HTERT RPE-1 (cell line): ENCODE data around the gene POMGNT2.

ENCODE experiments used
- in situ Hi-C: fragments of 300-500 bp; cut with MboI; formaldehyde crosslinking; loops from 4 replicates; pipeline ENCODE4 v1.14.3; 2020; ENCODE audit warnings: low sequenced_read_pairs

The POMGNT2 gene

DNA sequence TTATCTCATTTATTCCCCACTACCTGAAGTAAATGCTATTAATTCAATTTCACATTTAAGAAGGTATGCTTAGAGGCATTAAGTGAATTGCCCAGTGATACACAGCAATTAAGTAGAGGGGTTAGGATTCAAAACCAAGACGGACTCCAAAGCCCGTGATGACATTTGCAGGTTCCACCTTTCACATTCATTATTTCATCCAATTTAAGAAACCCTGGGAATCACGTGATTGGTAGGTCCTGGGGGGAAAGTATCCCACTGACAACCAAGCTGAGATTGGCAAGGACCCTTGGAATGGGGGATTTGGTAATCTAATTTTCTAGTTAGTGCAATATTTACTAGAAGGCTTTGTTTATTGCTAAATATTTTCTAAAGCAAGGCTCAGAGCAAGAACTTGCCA lies 1.8 kb downstream of the POMGNT2 start:
- in situ Hi-C loops, result no loop called here

DNA sequence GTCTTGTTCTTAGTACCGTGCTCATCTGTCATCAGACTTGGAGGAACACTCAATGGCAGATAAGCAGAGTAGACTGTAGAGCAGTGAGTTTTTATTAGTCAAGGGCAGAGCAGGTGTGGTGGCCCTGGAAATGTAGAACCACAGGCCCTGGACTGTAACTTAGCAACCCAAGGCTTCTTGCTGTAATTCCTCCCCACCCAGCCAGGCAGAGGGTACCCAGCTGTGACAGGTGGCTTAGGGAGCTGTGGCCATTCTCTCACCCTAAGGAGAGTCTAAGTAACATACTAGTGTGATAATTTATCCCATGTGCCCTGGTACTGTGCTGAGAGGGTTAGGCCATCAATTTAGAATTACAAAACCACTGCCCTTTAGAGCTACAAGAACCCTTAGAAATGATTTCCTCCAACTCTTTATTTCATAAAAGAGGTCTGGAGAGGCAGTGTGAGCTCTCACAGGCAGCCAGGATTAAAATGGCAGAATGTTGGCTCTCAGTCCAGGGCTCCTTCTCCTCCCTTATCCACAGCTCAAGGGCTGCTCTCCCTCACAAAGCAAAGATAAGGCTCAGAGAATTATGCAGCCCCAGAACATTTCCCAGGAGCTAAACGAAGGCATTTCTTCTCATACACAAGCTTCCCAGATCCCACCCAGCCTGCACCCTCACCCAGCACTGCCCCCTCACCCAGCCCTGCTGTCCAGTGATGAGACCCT lies 3.0 kb downstream of the POMGNT2 start:
- in situ Hi-C loops, result no loop called here

GRCh38 chr3:43098761-43099160 lies 7.1 kb downstream of the POMGNT2 start:
- in situ Hi-C loops, result no loop called here

GRCh38 chr3:43097400-43098080 lies 8.3 kb downstream of the POMGNT2 start:
- in situ Hi-C loops, result no loop called here

DNA sequence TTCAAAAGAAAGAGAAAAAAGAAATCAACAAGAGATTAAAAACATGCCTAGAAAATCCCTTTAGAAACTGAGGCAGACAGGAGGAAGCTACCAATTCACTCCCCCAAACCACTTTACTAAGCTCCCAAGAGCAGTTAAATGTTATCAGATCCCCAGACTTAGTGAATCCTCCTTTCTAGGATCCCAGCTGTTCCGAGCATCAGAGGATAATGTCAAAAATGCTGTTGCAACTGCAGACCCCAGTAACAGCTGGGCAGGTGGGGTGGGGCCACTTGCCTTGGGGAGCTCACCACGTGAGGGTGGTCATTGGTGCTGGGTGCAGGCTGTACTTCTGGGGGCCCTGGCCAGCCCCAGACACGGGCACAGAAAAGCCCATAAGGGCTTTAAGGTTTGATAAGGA lies 9.1 kb downstream of the POMGNT2 start:
- in situ Hi-C loops, result no loop called here

DNA sequence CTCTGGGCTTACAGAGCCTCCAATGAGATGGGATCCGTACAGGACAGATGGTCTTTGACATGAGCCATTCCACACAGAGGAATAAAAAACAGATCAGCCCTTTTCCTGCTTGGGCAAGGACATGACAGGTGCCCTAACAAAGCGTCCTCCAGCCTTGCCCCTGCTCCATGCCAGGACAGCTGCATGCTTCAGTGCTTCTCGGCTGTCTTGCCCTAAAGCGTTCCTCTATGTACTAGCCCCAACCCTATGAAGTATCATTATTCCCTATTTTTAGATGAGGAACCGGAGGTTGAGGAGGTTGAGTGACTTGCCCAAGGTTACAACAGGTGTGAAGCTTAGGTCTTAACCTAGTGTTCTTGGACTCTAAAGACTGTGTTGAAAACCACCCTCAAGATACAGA lies 10.5 kb downstream of the POMGNT2 start:
- in situ Hi-C loops, result no loop called here

- in situ Hi-C loops, result no loop called here
Observed at GRCh38 chr3:43094851-43095250, 11.0 kb downstream of the POMGNT2 start.

GRCh38 chr3:43094381-43094780 lies 11.5 kb downstream of the POMGNT2 start:
- in situ Hi-C loops, result no loop called here

DNA sequence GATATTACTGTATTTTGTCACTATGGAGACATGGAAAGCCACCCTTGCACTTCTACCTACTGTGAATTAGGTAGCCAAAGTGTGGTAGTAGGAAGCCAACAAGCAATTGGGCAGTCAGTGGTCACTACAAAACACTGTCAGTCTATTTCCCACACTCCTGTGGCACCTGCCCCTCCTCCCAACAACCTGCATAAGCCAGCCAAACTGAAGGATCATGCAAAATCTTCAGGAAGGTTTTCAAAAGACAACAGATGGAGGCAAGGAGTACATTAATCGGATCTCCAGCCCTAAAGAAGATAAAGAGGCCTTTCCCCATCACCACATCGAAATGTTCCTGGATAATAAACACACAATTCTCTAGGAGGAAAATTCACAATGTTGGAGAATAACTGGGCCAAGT lies 11.9 kb downstream of the POMGNT2 start:
- in situ Hi-C loops, result no loop called here

DNA sequence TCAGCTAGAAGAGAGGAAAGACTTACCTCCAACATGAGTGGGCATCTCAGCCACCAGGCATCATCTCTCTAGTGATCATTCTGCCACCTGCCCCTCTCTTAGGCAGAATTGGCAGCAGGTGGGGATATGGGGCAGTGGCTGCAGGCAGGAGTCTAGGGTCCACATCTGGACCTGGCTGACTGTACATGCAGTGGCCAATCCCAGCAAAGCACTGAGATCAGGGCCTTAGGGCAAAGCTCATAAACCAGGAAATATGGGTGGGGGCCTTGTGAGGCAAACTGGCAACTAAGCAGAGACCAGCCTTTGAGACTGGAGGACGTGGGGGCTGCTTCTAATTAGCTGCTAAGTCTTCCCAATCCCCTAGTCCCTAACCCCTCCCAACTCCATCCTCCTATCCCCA lies 12.9 kb downstream of the POMGNT2 start:
- in situ Hi-C loops, result no loop called here

DNA sequence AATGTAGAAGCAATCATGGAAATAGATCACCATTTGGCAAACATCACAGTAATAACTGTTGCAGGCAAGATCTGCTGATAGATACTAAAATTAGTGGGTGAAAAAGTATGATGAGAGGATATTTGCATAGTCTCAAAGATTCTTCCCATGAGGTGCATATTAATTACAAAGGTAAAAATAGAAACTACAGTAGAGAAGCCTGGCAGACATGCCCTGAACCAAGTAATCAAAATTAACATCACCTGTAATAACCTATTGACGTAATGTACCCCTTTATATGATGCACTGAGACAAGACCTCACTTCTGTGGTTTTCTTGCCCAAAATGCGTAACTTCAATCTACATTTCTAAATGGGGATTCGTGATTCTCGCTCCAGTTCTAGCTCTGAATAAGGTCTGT lies 14.4 kb downstream of the POMGNT2 start:
- in situ Hi-C loops, result no loop called here

GRCh38 chr3:43090238-43090637 lies 15.6 kb downstream of the POMGNT2 start:
- in situ Hi-C loops, result no loop called here

DNA sequence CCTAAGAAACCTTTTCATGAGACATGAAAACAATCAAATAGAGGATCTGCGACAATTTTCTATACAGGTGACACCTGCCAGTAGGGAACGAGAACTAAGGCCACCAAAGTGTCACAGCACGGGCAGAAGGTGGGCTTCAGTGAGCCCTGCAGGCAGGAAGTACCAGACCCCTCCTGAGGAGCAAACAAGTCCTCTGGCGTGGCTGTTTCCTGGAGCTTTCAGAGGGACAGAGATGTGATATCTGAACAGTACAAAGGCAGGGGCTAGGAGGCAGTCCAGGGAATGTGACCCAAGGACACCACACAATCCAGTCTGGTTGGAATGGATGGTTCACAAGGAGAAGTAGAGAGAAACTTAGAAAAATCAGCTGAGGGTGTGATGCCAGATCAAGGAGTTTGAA lies 16.8 kb downstream of the POMGNT2 start:
- in situ Hi-C loops, result no loop called here

DNA sequence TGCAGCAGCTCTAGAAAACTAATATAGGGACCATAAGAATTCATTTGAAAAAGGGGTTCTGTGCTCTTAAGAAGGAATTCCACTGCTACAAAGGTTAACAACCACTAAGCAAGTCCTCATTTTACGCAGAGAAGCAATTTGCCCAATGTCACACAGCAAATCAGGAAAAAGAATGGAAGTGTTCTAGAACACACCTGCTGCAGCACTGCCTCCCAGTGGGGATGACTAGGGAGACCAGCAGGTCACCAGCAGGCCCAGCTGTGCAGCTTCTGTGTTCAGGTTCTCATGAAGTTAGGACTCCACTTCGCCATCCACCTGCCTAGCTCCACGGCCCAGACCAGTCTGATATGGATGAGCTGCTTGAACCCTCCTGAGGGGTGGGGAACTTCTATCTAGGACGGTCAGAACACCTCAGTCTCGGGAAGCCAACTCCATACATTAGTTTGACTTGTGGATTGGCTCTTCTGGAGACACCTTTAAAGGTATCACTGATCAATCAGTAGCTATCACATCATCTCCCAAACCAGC lies 18.6 kb downstream of the POMGNT2 start:
- in situ Hi-C loops, result no loop called here

DNA sequence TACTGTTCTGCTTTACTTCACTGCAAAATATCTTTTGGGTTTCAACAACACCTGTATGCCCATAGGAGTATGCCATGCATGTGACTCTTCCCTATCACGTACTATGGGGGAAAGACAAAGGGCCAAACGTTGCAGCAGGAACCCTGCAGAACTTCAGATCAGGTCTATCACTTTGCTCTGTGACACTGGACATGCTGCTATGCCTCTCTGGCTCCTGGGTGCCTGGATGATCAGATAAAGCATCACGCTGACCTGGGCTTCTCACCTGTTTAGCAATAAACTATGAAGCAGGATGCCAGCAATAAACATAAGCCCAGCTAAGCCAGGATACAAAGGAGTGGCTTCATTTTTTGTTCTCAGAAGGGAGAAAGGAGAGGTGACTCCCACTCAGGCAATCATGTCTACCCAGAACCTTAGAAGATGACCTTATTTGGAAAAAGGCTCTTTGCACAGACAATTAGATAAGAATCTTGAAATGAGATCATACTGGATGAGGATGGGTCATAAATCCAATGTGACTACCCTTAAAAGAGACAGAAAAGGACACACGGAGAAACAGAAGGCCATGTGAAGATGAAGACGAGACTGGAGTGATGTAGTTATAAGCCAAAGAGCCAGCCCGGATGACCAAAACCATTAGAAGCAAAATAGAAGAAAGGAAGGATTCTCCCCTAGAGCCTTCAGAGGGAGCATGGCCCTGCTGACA lies 19.3 kb downstream of the POMGNT2 start:
- in situ Hi-C loops, result no loop called here

DNA sequence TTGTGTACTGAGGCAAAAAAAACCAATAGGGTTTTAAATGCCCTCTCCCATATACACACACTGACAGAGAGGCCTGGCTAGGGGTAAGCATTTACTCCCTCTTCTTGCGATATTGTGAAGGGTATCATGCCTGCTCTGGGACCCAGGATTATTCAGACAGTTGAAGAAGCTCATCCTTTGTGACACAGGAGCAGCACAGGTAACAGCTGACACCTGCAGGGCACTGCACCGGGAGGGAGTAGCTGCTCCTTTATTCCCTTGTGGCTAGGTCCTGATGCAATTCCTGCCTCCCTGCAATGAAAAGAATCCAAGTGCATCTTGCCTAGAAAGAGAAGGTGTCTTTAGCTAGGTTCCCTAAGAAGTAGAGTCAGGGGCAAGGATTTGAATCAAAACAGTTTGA lies 23.4 kb downstream of the POMGNT2 start:
- in situ Hi-C loops, result no loop called here

GRCh38 chr3:43081796-43082195 lies 24.1 kb downstream of the POMGNT2 start:
- in situ Hi-C loops, result no loop called here

GRCh38 chr3:43080726-43081568 lies 24.9 kb downstream of the POMGNT2 start:
- in situ Hi-C loops, result no loop called here

- in situ Hi-C loops, result no loop called here
Observed at GRCh38 chr3:43079536-43080332, 26.1 kb downstream of the POMGNT2 start.

- in situ Hi-C loops, result no loop called here
Observed at GRCh38 chr3:43077707-43078106, 28.2 kb downstream of the POMGNT2 start.
